GM12878 (cell line): ENCODE data around the gene MAD1L1. TPM values are rescaled to one million over a fixed set of nuclear protein-coding genes. Genes with fewer than 3 reads are reported as not detected.

Source experiments
- ATAC-seq: fragments of 200-7000 bp; cut with Tn5 transposase; 3 replicates; pipeline ENCODE4 v1.9.1; 2020; ENCODE audit warnings: mild to moderate bottlenecking, moderate library complexity
- BruUV-seq: library from RNA; stranded (reverse); fragments of 400-500 nt; replicated peaks from 2 replicates; lab custom pipeline; 2021; lab: Mats Ljungman, UMichigan
- CTCF ChIA-PET: fragments of 300-600 bp; sonication (Branson Sonifier 250); formaldehyde crosslinking; extraction: SDS; loops from one replicate; lab custom pipeline; 2021; ENCODE audit warnings: inconsistent platforms; lab: Yijun Ruan, JAX
- POLR2A ChIA-PET: fragments of 350-600 bp; formaldehyde crosslinking; extraction: SDS; loops from one replicate; lab custom pipeline; 2021; ENCODE audit warnings: inconsistent platforms; lab: Charles Lee
- RAD21 ChIA-PET: fragments of 300-600 bp; sonication (Branson Sonifier 250); formaldehyde crosslinking; loops from one replicate; lab custom pipeline; 2023; ENCODE audit warnings: antibody characterized with exemption; ENCODE audit not compliant: unreplicated experiment; lab: Charles Lee
- SMC1A ChIA-PET: fragments of 300-600 bp; sonication (Branson Sonifier 250); formaldehyde crosslinking; loops from one replicate; lab custom pipeline; 2023; ENCODE audit not compliant: unreplicated experiment, uncharacterized antibody; lab: Charles Lee
- DNase-seq: peaks from one replicate; pipeline ENCODE4 v3.0.0-alpha.2; 2011; ENCODE audit warnings: low read depth, low spot score
- FAIRE-seq: peaks from 3 replicates; lab custom pipeline; 2011; peaks lifted over from hg19 to GRCh38; lab: Jason Lieb, UNC
- H2AFZ ChIP-seq: 2 replicates; pipeline ENCODE4 v1.6.0; 2011; ENCODE audit warnings: low read depth, low read length, control low read depth; ENCODE audit not compliant: control insufficient read depth
- H3K27ac ChIP-seq: 2 replicates; pipeline ENCODE4 v1.5.1; 2011; ENCODE audit warnings: control low read depth; ENCODE audit not compliant: control insufficient read depth, insufficient read depth
- H3K27me3 ChIP-seq, 2 experiments: replicated peaks in 1 of 2; 2 replicates each; pipeline versions ENCODE4 v1.6.0 to v1.6.1; 2011; ENCODE audit warnings: low read length in 1 of 2; ENCODE audit not compliant: control insufficient read depth in 2 of 2, insufficient read depth in 2 of 2
- H3K36me3 ChIP-seq, 2 experiments: 2 replicates each; pipeline ENCODE4 v1.5.1; 2011; ENCODE audit warnings: low read length in 1 of 2; ENCODE audit not compliant: control insufficient read depth in 2 of 2, insufficient read depth in 2 of 2
- H3K4me1 ChIP-seq: 2 replicates; pipeline ENCODE4 v1.6.1; 2011; ENCODE audit warnings: mild to moderate bottlenecking, low read length, moderate library complexity, mixed read lengths; ENCODE audit not compliant: control insufficient read depth, insufficient read depth
- H3K4me2 ChIP-seq: 2 replicates; pipeline ENCODE4 v1.6.0; 2011; ENCODE audit warnings: control low read depth; ENCODE audit not compliant: control insufficient read depth, insufficient read depth
- H3K4me3 ChIP-seq: fragments of 200-600 bp; sonication (generic); 2 replicates; pipeline ENCODE4 v1.5.1; 2016
- H3K79me2 ChIP-seq: 2 replicates; pipeline ENCODE4 v1.6.0; 2011; ENCODE audit warnings: low read length; ENCODE audit not compliant: control insufficient read depth, insufficient read depth
- H3K9ac ChIP-seq: 2 replicates; pipeline ENCODE4 v1.8.0; 2011; ENCODE audit warnings: low read length, control low read depth, mixed read lengths; ENCODE audit not compliant: control insufficient read depth, insufficient read depth
- H3K9me3 ChIP-seq: replicated peaks from 3 replicates; pipeline ENCODE4 v1.5.1; 2011; ENCODE audit warnings: mild to moderate bottlenecking, low read length; ENCODE audit not compliant: control insufficient read depth, insufficient read depth
- H4K20me1 ChIP-seq: 2 replicates; pipeline ENCODE4 v1.6.0; 2011; ENCODE audit not compliant: control insufficient read depth, insufficient read depth
- BMI1 ChIP-seq: fragments of 450-650 bp; IDR thresholded peaks from 2 replicates; pipeline ENCODE4 v1.6.1; 2016; ENCODE audit warnings: mild to moderate bottlenecking, moderate library complexity, borderline replicate concordance
- CHD4 ChIP-seq: fragments of 200-600 bp; sonication (generic); IDR thresholded peaks from 2 replicates; pipeline ENCODE4 v1.6.1; 2016; ENCODE audit warnings: mild to moderate bottlenecking
- ETV6 ChIP-seq, 2 experiments: fragments of 450-650 bp in 1 of 2; IDR thresholded peaks in 1 of 2; conservative IDR thresholded peaks in 1 of 2; 2 replicates each; pipeline ENCODE4 v1.6.1; 2014; ENCODE audit warnings: antibody characterized with exemption in 1 of 2, borderline replicate concordance in 1 of 2, low read depth in 1 of 2, mild to moderate bottlenecking in 1 of 2, moderate library complexity in 1 of 2
- FOXK2 ChIP-seq: fragments of 450-650 bp; IDR thresholded peaks from 2 replicates; pipeline ENCODE4 v1.6.1; 2017; ENCODE audit warnings: mild to moderate bottlenecking, moderate library complexity
- IKZF2 ChIP-seq, 2 experiments: fragments of 450-650 bp; IDR thresholded peaks; 2 replicates each; pipeline ENCODE4 v1.6.1; 2017; ENCODE audit warnings: mild to moderate bottlenecking in 2 of 2, moderate library complexity in 2 of 2
- LARP7 ChIP-seq: fragments of 450-650 bp; IDR thresholded peaks from 2 replicates; pipeline ENCODE4 v1.6.1; 2017; ENCODE audit warnings: mild to moderate bottlenecking
- MAX ChIP-seq: IDR thresholded peaks from 2 replicates; pipeline ENCODE4 v1.6.1; 2012; ENCODE audit warnings: low read depth, low read length, improper control_type of control experiment
- MEF2B ChIP-seq: fragments of 450-650 bp; IDR thresholded peaks from 2 replicates; pipeline ENCODE4 v1.6.1; 2018; ENCODE audit warnings: mild to moderate bottlenecking, moderate library complexity; ENCODE audit not compliant: partially characterized antibody, poor library complexity, severe bottlenecking
- NR2C1 ChIP-seq: fragments of 450-650 bp; IDR thresholded peaks from 2 replicates; pipeline ENCODE4 v1.6.1; 2017; ENCODE audit warnings: antibody characterized with exemption, mild to moderate bottlenecking, moderate library complexity
- SMAD1 ChIP-seq: fragments of 450-650 bp; IDR thresholded peaks from 2 replicates; pipeline ENCODE4 v1.6.1; 2018; ENCODE audit warnings: mild to moderate bottlenecking, low read depth; ENCODE audit not compliant: partially characterized antibody
- SP1 ChIP-seq: IDR thresholded peaks from one replicate; pipeline ENCODE4 v1.6.1; 2011; ENCODE audit warnings: low read depth, low read length
- YY1 ChIP-seq: IDR thresholded peaks from 2 replicates; pipeline ENCODE4 v1.6.1; 2011; ENCODE audit warnings: low read depth, mild to moderate bottlenecking, low read length
- ZNF207 ChIP-seq: fragments of 450-650 bp; IDR thresholded peaks from 2 replicates; pipeline ENCODE4 v1.6.1; 2014; ENCODE audit warnings: antibody characterized with exemption, mild to moderate bottlenecking, borderline replicate concordance
- WGBS: methylation state at CpG from one replicate; pipeline ENCODE4 v1.1.6; 2016; ENCODE audit warnings: low lambda C conversion rate; ENCODE audit not compliant: insufficient replicate concordance, insufficient coverage; ENCODE audit errors: missing lambda C conversion rate; 5-methylcytosine and 5-hydroxymethylcytosine counted together
- in situ Hi-C: fragments of 300-500 bp; cut with MboI; formaldehyde crosslinking; loops from 9 replicates; pipeline ENCODE4 v1.14.3; 2018; ENCODE audit warnings: mixed read lengths
- intact Hi-C: fragments of 100-400 bp; cut with micrococcal nuclease; formaldehyde crosslinking; loops from one replicate; pipeline ENCODE4 v1.14.2; 2022; ENCODE audit not compliant: unreplicated experiment
- polyA plus RNA-seq, 11 experiments: library from polyadenylated mRNA; depleted of rRNA in 4 of 11; unstranded in 6 of 11; stranded (reverse) in 5 of 11; fragments of >200 nt; fragmentation: Nextera tagmentation in 4 of 11; fragmentation: Illumina TruSeq in 1 of 11; extraction: Ambion mirVana in 4 of 11; extraction: Trizol in 1 of 11; gene quantifications; 1 replicate in 1 of 11; 2 replicates in 10 of 11; pipeline versions ENCODE4 v1.2.1 to v1.2.3, GENCODE V29; 2011 to 2016; ENCODE audit warnings: inconsistent platforms in 2 of 11, missing spikeins in 2 of 11, low read depth in 1 of 11
- total RNA-seq, 4 experiments: library from RNA; depleted of rRNA in 3 of 4; stranded (reverse); fragments of >200 nt in 3 of 4; fragmentation: Illumina TruSeq in 1 of 4; extraction: Trizol in 1 of 4; gene quantifications; 2 replicates each; pipeline versions ENCODE4 v1.2.1 to v1.2.3, GENCODE V29; 2013 to 2021
- TF ChIP-seq, protein P1 (sequence below): fragments of 450-650 bp; IDR thresholded peaks from 2 replicates; pipeline ENCODE4 v1.6.1; 2016; ENCODE audit warnings: mild to moderate bottlenecking

The MAD1L1 gene
- total and polyA plus RNA-seq, 10 of the 15 experiments (the other 5 are each of a cell fraction or from before 2014, with no cell fraction given), result 2.2 to 76.8 (median 38.3) TPM

GRCh38 chr7:2040201-2040892, 192.4 kb downstream of the MAD1L1 start:
- H3K79me2 ChIP-seq, result no peaks in the 10 kb centered on the region
- intact Hi-C loops (no loop called here), in situ Hi-C loops (no loop called here)
- ChIA-PET CTCF (interaction anchor here (0.5 to 2.3 kb wide), 4 partner anchors 17 to 813 kb away, joined by 3 to 7 read pairs (median 4); no protein-coding TSS in a partner anchor), SMC1A (interaction anchor here (1.2 kb wide), 2 partner anchors 71 to 155 kb away, joined by 3 to 4 read pairs; no protein-coding TSS in a partner anchor), RAD21 (interaction anchor here (1.4 to 3.1 kb wide), 2 partner anchors 59 to 155 kb away, joined by 4 to 8 read pairs; no protein-coding TSS in a partner anchor), POLR2A (no interaction called here)
- H3K36me3 ChIP-seq, result no peaks in the 10 kb centered on the region; a peak in 2 of 4 replicates
- H2AFZ ChIP-seq, result no peak overlapping the region
- H3K9ac ChIP-seq, result no peak overlapping the region
- H3K27ac ChIP-seq, result no peak overlapping the region
- DNase-seq, result no peak
- WGBS, result 95% methylated on average over 22 of the region's 22 CpGs
- H3K27me3 ChIP-seq, result no peaks in the 10 kb centered on the region
- H3K4me2 ChIP-seq, result no peak overlapping the region
- H4K20me1 ChIP-seq, result peaks cover 3% of the 10 kb centered on the region; the same call in 1 of the 2 replicates
- FAIRE-seq, result no peak
- no peaks in the 10 kb centered on the region; the same call in 2 of the 3 replicates for H3K9me3 ChIP-seq
- ATAC-seq, result no peak
- H3K4me3 ChIP-seq, result no peak overlapping the region
- peaks cover 18% of the 10 kb centered on the region for H3K4me1 ChIP-seq
- no TSS peak for BruUV-seq
- TF ChIP-seq MAX (no peak), FOXK2 (no peak), IKZF2 (IDR thresholded peaks at IDR 0.05) (no peak), NR2C1 (no peak), YY1 (no peak), SMAD1 (no peak), CHD4 (no peak), ZNF207 (no peak), LARP7 (no peak), ETV6 (conservative IDR thresholded peaks at IDR 0.05 in 1 of 2, IDR thresholded peaks at IDR 0.05 in 1 of 2; ENCODE audit: borderline replicate concordance in 1 of 2, low read depth in 1 of 2) (no peak), MEF2B (no peak), SP1 (no peak), BMI1 (no peak)
- TF ChIP-seq, protein P1, sequence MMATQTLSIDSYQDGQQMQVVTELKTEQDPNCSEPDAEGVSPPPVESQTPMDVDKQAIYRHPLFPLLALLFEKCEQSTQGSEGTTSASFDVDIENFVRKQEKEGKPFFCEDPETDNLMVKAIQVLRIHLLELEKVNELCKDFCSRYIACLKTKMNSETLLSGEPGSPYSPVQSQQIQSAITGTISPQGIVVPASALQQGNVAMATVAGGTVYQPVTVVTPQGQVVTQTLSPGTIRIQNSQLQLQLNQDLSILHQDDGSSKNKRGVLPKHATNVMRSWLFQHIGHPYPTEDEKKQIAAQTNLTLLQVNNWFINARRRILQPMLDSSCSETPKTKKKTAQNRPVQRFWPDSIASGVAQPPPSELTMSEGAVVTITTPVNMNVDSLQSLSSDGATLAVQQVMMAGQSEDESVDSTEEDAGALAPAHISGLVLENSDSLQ, result no peak
